OCI-LY1 (cell line): ENCODE results near the gene PDZD2.

Experiments used
- H2AFZ ChIP-seq: fragments of 200-600 bp; sonication (generic), shearing (Covaris generic); 2 replicates; pipeline ENCODE4 v1.6.0; 2014; ENCODE audit warnings: antibody characterized with exemption, mild to moderate bottlenecking, low read length
- H3F3A ChIP-seq: fragments of 200-600 bp; sonication (generic), shearing (Covaris generic); 2 replicates; pipeline ENCODE4 v1.6.0; 2014; ENCODE audit warnings: mild to moderate bottlenecking, antibody characterized with exemption, low read length, moderate library complexity; ENCODE audit not compliant: insufficient read depth
- H3K27ac ChIP-seq: fragments of 200-600 bp; sonication (generic); 2 replicates; pipeline ENCODE4 v1.5.1; 2014; ENCODE audit warnings: low read length, mixed run types, mild to moderate bottlenecking, low read depth; ENCODE audit not compliant: poor library complexity, severe bottlenecking
- H3K27me3 ChIP-seq: fragments of 200-600 bp; sonication (generic); 2 replicates; pipeline ENCODE4 v1.6.0; 2014; ENCODE audit warnings: antibody characterized with exemption, mild to moderate bottlenecking, low read length, moderate library complexity; ENCODE audit not compliant: insufficient read depth
- H3K36me3 ChIP-seq: fragments of 200-600 bp; sonication (generic); 2 replicates; pipeline ENCODE4 v1.6.1; 2014; ENCODE audit warnings: mild to moderate bottlenecking, antibody characterized with exemption, low read length, moderate library complexity, mixed read lengths; ENCODE audit not compliant: insufficient read depth
- H3K4me1 ChIP-seq: fragments of 200-600 bp; sonication (generic); 2 replicates; pipeline ENCODE4 v1.5.1; 2014; ENCODE audit warnings: mild to moderate bottlenecking, low read length, moderate library complexity; ENCODE audit not compliant: insufficient read depth, severe bottlenecking
- H3K4me2 ChIP-seq: fragments of 200-600 bp; sonication (generic), shearing (Covaris generic); 2 replicates; pipeline ENCODE4 v1.6.1; 2014; ENCODE audit warnings: low read length
- H3K4me3 ChIP-seq: fragments of 200-600 bp; sonication (generic); 2 replicates; pipeline ENCODE4 v1.5.1; 2014; ENCODE audit warnings: low read length, low read depth, mild to moderate bottlenecking, mixed read lengths; ENCODE audit not compliant: poor library complexity, severe bottlenecking
- H3K79me2 ChIP-seq: fragments of 200-600 bp; shearing (Covaris generic); 2 replicates; pipeline ENCODE4 v1.6.1; 2016; ENCODE audit warnings: mixed run types, low read length, mixed read lengths; ENCODE audit not compliant: insufficient read depth
- H3K9ac ChIP-seq: fragments of 200-600 bp; sonication (generic), shearing (Covaris generic); 2 replicates; pipeline ENCODE4 v1.6.1; 2014; ENCODE audit warnings: mild to moderate bottlenecking, low read length, mixed read lengths
- H3K9me2 ChIP-seq: fragments of 200-600 bp; sonication (generic), shearing (Covaris generic); 2 replicates; pipeline ENCODE4 v1.6.1; 2014; ENCODE audit warnings: low read depth, mild to moderate bottlenecking, low read length, mixed read lengths
- H3K9me3 ChIP-seq: fragments of 200-600 bp; shearing (Covaris generic); 2 replicates; pipeline ENCODE4 v1.6.1; 2014; ENCODE audit warnings: low read length, mixed read lengths
- H4K20me1 ChIP-seq: fragments of 200-600 bp; sonication (generic), shearing (Covaris generic); 2 replicates; pipeline ENCODE4 v1.6.0; 2016; ENCODE audit warnings: mild to moderate bottlenecking, low read length; ENCODE audit not compliant: insufficient read depth
- EZH2 ChIP-seq: fragments of 200-600 bp; sonication (generic), shearing (Covaris generic); IDR thresholded peaks from 2 replicates; pipeline ENCODE4 v1.8.0; 2017; ENCODE audit warnings: borderline replicate concordance, mixed run types, mild to moderate bottlenecking, antibody characterized with exemption, low read length, moderate library complexity, mixed read lengths
- TF ChIP-seq, protein P1 (sequence below): fragments of 200-600 bp; sonication (generic), shearing (Covaris generic); IDR thresholded peaks from 2 replicates; pipeline ENCODE4 v1.5.1; 2017; ENCODE audit warnings: mild to moderate bottlenecking, antibody characterized with exemption, low read length, moderate library complexity, mixed read lengths

The PDZD2 gene

DNA sequence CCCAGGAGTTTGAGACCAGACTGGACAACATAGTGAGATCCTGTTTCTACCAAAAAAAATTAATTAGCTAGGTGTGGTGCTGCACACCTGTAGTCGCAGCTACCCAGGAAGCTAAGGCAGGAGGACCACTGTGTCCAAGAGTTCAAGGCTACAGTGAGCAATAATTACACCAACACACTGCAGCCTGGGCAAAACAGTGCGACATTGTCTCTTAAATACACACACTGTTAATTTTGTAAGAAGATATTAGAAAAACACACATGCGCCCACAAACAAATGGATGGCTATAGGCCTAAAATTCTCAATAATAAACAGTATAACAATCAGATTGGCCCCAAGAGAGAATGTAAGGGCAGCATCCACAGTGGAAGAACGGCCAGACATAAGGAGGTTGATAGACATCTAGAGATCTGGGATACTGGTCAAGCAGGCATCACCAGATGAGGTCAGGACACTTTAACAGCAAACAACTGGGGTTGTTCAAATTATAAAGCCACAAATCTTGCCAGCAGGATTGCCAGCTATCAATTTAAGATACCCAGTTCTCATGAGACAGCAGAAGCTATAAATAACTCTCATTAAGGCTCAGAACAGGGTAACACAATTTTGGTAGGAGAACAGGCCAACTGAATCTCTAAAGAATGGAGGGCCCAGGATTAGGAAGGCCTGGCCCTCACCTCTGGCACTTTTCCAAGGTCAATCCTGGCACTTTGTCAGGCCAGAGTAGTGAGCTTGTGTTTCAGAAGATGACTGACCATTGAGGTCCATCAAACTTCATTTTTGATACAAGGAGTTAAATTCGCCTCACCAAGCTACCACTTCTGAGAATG lies 505.7 kb downstream of the PDZD2 start:
- H3K9me2 ChIP-seq, result no peaks in the 10 kb centered on the region
- no peak overlapping the region for H3K4me2 ChIP-seq
- no peaks in the 10 kb centered on the region for H3K27me3 ChIP-seq
- no peaks in the 10 kb centered on the region for H3K4me1 ChIP-seq
- H3K36me3 ChIP-seq, result peaks cover 40% of the 10 kb centered on the region
- no peak overlapping the region for H3K27ac ChIP-seq
- no peaks in the 10 kb centered on the region for H4K20me1 ChIP-seq
- H3K79me2 ChIP-seq, result peaks cover 60% of the 10 kb centered on the region
- H3K9me3 ChIP-seq, result no peaks in the 10 kb centered on the region
- H3K4me3 ChIP-seq, result no peak overlapping the region
- no peaks in the 10 kb centered on the region for H3F3A ChIP-seq
- no peak for TF ChIP-seq EZH2
- TF ChIP-seq, protein P1, sequence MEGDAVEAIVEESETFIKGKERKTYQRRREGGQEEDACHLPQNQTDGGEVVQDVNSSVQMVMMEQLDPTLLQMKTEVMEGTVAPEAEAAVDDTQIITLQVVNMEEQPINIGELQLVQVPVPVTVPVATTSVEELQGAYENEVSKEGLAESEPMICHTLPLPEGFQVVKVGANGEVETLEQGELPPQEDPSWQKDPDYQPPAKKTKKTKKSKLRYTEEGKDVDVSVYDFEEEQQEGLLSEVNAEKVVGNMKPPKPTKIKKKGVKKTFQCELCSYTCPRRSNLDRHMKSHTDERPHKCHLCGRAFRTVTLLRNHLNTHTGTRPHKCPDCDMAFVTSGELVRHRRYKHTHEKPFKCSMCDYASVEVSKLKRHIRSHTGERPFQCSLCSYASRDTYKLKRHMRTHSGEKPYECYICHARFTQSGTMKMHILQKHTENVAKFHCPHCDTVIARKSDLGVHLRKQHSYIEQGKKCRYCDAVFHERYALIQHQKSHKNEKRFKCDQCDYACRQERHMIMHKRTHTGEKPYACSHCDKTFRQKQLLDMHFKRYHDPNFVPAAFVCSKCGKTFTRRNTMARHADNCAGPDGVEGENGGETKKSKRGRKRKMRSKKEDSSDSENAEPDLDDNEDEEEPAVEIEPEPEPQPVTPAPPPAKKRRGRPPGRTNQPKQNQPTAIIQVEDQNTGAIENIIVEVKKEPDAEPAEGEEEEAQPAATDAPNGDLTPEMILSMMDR, result no peak
- no peak overlapping the region for H2AFZ ChIP-seq
- no peak overlapping the region for H3K9ac ChIP-seq

DNA sequence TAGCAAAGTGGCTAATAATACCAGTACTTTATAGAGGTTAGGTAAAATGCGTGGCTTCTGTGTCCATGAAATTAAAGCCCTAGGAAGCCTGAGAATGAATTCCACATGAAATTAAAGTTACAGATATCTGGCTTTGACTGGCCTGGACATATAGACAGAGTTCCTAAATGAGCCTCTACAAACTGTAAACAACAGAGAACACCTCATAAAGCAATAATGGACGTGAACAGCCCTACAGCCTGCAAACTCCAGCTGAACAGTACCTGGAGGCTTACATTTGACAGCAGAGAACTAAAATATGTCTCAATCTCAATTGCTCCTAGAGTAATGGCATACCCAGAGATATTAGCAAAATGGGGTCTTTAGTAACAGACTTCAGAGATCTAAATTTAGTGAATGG lies 506.4 kb downstream of the PDZD2 start:
- Histone ChIP-seq H3K9me3 (no peaks in the 10 kb centered on the region), H3K36me3 (peaks cover 34% of the 10 kb centered on the region), H3K27ac (no peak overlapping the region), H2AFZ (no peak overlapping the region), H3K9me2 (no peaks in the 10 kb centered on the region), H3K4me2 (no peak overlapping the region), H3K4me1 (no peaks in the 10 kb centered on the region), H3K79me2 (peaks cover 68% of the 10 kb centered on the region), H3F3A (no peaks in the 10 kb centered on the region), H3K27me3 (no peaks in the 10 kb centered on the region), H4K20me1 (no peaks in the 10 kb centered on the region), H3K4me3 (no peak overlapping the region), H3K9ac (no peak overlapping the region)
- TF ChIP-seq EZH2, result no peak
- TF ChIP-seq, protein P1, result no peak

DNA sequence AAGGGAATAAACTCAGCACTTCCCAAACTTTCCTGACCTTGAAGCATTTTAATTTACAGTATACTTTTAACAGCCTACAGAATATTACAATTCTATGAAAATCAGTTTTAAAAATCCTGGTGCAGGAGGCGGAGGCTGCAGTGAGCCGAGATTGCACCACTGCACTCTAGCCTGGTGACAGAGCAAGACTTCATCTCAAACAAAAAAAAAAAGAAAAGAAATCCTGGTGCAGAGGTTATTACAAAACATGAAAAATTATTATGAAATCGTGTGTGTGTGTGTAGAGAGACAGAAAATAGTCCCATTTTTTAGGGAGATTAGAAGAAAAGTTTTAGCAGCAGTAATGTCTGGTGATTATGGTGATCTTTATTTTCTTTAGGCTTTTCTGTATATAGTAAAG lies 508.3 kb downstream of the PDZD2 start:
- H3K4me2 ChIP-seq, result no peak overlapping the region
- no peak for TF ChIP-seq EZH2
- TF ChIP-seq, protein P1, result no peak
- no peaks in the 10 kb centered on the region for H3K9me2 ChIP-seq

More for the DNA sequence above, 508.3 kb downstream of the PDZD2 start:
- Histone ChIP-seq H3K9me3 (no peaks in the 10 kb centered on the region), H3K27me3 (no peaks in the 10 kb centered on the region), H4K20me1 (no peaks in the 10 kb centered on the region), H3F3A (no peaks in the 10 kb centered on the region), H3K4me3 (no peak overlapping the region), H3K27ac (no peak overlapping the region), H3K36me3 (peaks cover 35% of the 10 kb centered on the region), H3K79me2 (peaks cover 86% of the 10 kb centered on the region), H3K9ac (no peak overlapping the region), H3K4me1 (no peaks in the 10 kb centered on the region), H2AFZ (no peak overlapping the region)
